Prostate gland (tissue), 2 donors: ENCODE data around the gene ALDOC. TPM values are rescaled to one million over a fixed set of nuclear protein-coding genes. Genes with fewer than 3 reads are reported as not detected.

Experiments used
- DNase-seq: peaks from one replicate; pipeline ENCODE4 v3.0.0-alpha.2; 2019; ENCODE audit warnings: low spot score
- H3K27ac ChIP-seq, 2 donors: fragments of 200-600 bp; sonication (generic); 2 replicates each; pipeline ENCODE4 v1.5.1; 2017 to 2019
- H3K27me3 ChIP-seq: fragments of 200-600 bp; sonication (generic); replicated peaks from 2 replicates; pipeline ENCODE4 v1.5.1; 2019; ENCODE audit not compliant: insufficient read depth
- H3K36me3 ChIP-seq, 2 donors: fragments of 200-600 bp; sonication (generic); 1 replicate in 1 of 2; 2 replicates in 1 of 2; pipeline versions ENCODE4 v1.5.1 to v1.8.1; 2017 to 2019
- H3K4me1 ChIP-seq: fragments of 200-600 bp; sonication (generic); replicated peaks from 2 replicates; pipeline ENCODE4 v1.5.1; 2019
- H3K4me3 ChIP-seq, 2 donors: fragments of 200-600 bp; sonication (generic); 2 replicates each; pipeline ENCODE4 v1.5.1; 2017 to 2019
- H3K9me3 ChIP-seq: fragments of 200-600 bp; sonication (generic); 2 replicates; pipeline ENCODE4 v1.5.1; 2017
- POLR2A ChIP-seq: fragments of 450-650 bp; IDR thresholded peaks from one replicate; pipeline ENCODE4 v1.6.1; 2016; ENCODE audit warnings: antibody characterized with exemption, mild to moderate bottlenecking
- POLR2AphosphoS5 ChIP-seq: sonication (generic); formaldehyde crosslinking; IDR thresholded peaks from one replicate; pipeline ENCODE4 v1.6.1; 2017; ENCODE audit warnings: antibody characterized with exemption
- WGBS: methylation state at CpG from one replicate; pipeline ENCODE4 v1.1.5; 2018; 5-methylcytosine and 5-hydroxymethylcytosine counted together
- intact Hi-C: fragments of 100-400 bp; cut with DNase I; formaldehyde crosslinking; loops from one replicate; pipeline ENCODE4 v1.14.2; 2022
- total RNA-seq, 2 donors: library from RNA; depleted of rRNA; stranded (reverse); fragments of >200 nt; gene quantifications; one replicate each; pipeline ENCODE4 v1.1.0, GENCODE V29; 2016
- TF ChIP-seq, protein P1 (sequence below), 4 experiments: fragments of 200-600 bp in 2 of 4; fragments of 450-650 bp in 2 of 4; sonication (generic) in 2 of 4; IDR thresholded peaks; 1 replicate in 3 of 4; 2 replicates in 1 of 4; pipeline ENCODE4 v1.5.1; 2016 to 2019; ENCODE audit warnings: antibody characterized with exemption in 4 of 4, mild to moderate bottlenecking in 2 of 4, moderate library complexity in 2 of 4

The ALDOC gene
- total RNA-seq, 2 donors from 2014 or later, result 49.5 to 55.0 TPM

DNA sequence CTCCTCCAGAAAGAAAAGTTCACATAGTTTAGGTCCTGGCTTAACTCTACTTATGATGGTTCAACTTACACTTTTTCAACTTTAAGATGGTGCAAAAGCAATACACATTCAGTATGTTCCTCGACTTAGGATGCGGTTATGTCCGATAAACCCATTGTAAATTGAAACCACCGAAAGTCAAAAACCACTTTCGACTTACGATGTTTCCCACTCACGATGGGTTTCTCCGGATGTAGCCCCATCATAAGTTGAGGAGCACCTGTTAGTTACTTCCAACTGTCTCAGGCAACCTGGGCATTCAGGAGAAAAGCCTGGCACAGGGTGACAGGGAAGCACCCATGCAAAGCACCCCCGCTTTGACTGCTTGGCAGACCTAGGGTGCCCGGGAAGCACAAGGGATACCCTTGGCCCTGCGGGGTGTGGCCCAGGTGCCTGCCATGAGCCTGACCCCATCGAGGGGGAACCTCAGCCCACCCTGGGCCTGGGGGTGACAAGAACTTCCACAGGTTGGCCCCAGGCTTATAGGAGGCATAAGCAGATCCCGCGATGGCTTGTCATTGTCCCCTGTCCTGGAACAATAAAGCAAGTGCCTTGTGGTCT, 38.3 kb downstream of the ALDOC start:
- Histone ChIP-seq H3K9me3 (no peaks in the 10 kb centered on the region), H3K4me3 (no peak overlapping the region)
- intact Hi-C loops, result no loop called here

DNA sequence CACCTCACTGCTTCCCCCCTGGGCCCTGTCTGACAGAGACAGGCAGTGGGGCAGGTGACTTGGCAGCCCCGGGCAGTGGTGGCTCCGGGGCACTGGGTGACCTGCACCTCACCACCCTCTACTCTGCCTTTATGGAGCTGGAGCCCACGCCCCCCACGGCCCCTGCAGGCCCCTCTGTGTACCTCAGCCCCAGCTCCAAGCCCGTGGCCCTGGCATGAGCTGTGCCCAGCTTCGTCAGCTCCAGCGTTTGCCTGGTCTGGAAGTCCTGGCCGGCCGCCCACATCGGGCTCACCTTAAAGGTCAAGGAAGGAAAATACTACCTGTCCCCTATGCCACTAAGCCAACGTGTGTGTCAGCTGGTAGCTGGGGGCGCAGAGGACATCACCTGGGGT, 39.5 kb downstream of the ALDOC start:
- Histone ChIP-seq H3K9me3 (no peaks in the 10 kb centered on the region), H3K27me3 (no peaks in the 10 kb centered on the region), H3K4me1 (no peaks in the 10 kb centered on the region), H3K27ac (no peak overlapping the region), H3K4me3 (no peak overlapping the region), H3K36me3 (no peaks in the 10 kb centered on the region)
- 78% methylated on average over 12 of the region's 12 CpGs for WGBS
- intact Hi-C loops, result no loop called here
- no peak for TF ChIP-seq POLR2AphosphoS5
- TF ChIP-seq POLR2A, result no peak
- TF ChIP-seq, protein P1, sequence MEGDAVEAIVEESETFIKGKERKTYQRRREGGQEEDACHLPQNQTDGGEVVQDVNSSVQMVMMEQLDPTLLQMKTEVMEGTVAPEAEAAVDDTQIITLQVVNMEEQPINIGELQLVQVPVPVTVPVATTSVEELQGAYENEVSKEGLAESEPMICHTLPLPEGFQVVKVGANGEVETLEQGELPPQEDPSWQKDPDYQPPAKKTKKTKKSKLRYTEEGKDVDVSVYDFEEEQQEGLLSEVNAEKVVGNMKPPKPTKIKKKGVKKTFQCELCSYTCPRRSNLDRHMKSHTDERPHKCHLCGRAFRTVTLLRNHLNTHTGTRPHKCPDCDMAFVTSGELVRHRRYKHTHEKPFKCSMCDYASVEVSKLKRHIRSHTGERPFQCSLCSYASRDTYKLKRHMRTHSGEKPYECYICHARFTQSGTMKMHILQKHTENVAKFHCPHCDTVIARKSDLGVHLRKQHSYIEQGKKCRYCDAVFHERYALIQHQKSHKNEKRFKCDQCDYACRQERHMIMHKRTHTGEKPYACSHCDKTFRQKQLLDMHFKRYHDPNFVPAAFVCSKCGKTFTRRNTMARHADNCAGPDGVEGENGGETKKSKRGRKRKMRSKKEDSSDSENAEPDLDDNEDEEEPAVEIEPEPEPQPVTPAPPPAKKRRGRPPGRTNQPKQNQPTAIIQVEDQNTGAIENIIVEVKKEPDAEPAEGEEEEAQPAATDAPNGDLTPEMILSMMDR (IDR thresholded peaks at IDR 0.05), result no peak
- no peak for DNase-seq

More for the DNA sequence above, 38.3 kb downstream of the ALDOC start:
- Histone ChIP-seq H3K27me3 (no peaks in the 10 kb centered on the region), H3K27ac (no peak overlapping the region), H3K4me1 (no peaks in the 10 kb centered on the region), H3K36me3 (no peaks in the 10 kb centered on the region)
- 85% methylated on average over 14 of the region's 14 CpGs for WGBS
- no peak for TF ChIP-seq POLR2AphosphoS5
- no peak for TF ChIP-seq POLR2A
- TF ChIP-seq, protein P1 (IDR thresholded peaks at IDR 0.05), result no peak
- DNase-seq, result no peak

DNA sequence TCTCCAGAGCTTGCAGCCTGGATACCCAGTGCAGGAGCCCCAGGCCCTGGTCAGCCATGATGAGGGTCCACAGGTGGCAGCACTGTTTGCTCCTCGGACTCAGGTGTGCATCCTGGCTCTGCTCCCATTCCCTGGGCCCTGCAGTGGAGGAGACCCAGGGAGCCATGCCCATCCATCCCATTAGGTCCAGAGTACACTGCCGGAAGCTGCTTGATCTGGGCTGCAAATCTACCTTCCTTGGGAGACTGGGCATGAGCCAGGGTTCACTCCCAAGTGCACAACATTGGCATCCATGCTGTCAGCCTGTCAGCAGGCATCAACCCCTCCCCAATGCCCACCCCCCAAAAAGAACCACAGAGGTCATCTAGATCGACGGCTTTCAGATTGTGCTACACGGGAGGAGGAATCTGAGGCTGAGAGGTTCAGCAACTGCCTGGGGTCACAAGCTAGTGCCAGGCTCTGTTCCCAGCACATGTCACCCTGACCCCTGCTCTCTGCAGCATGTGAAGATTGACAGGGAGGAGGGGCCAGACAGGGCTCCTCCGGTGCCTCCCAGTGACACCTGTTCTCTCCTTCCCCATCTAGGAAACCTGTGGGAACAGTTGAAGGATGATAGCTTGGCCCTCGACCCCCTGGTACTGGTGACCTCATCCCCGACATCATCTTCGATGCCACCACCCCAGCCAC, 40.0 kb downstream of the ALDOC start:
- H3K4me3 ChIP-seq, result no peak overlapping the region
- no peaks in the 10 kb centered on the region for H3K27me3 ChIP-seq
- DNase-seq, result no peak
- H3K27ac ChIP-seq, result no peak overlapping the region
- intact Hi-C loops, result no loop called here
- WGBS, result 72% methylated on average over 9 of the region's 9 CpGs
- H3K4me1 ChIP-seq, result no peaks in the 10 kb centered on the region
- no peaks in the 10 kb centered on the region for H3K9me3 ChIP-seq
- TF ChIP-seq, protein P1 (IDR thresholded peaks at IDR 0.05), result no peak
- TF ChIP-seq POLR2A, result no peak
- no peak for TF ChIP-seq POLR2AphosphoS5
- no peaks in the 10 kb centered on the region for H3K36me3 ChIP-seq

DNA sequence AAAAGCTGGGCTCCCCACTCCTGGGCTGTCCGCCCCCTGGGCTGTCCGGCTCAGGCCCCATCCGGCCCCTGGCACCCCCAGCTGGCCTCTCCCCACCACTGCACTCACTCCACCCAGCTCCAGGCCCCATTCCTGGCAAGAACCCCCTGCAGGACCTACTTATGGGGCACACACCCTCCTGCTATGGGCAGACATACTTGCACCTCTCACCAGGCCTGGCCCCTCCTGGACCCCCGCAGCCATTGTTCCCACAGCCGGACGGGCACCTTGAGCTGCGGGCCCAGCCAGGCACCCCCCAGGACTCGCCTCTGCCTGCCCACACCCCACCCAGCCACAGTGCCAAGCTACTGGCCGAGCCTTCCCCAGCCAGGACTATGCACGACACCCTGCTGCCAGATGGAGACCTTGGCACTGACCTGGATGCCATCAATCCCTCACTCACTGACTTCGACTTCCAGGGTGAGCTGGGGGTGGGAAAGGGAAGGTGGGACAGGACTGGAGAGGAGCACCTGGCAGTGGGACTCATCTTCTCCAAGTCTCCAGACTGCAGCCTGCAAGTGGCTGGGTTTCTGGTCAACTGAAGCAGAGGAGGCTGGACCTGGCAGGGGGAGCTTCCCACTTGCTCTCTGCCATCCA, 41.8 kb downstream of the ALDOC start:
- H3K9me3 ChIP-seq, result no peaks in the 10 kb centered on the region
- H3K4me3 ChIP-seq, result no peak overlapping the region
- no peak for TF ChIP-seq POLR2A
- TF ChIP-seq, protein P1 (IDR thresholded peaks at IDR 0.05), result no peak
- no peak for TF ChIP-seq POLR2AphosphoS5
- no peaks in the 10 kb centered on the region for H3K27me3 ChIP-seq
- no peak for DNase-seq
- no peaks in the 10 kb centered on the region for H3K36me3 ChIP-seq
- intact Hi-C loops, result no loop called here
- H3K27ac ChIP-seq, result no peak overlapping the region
- 82% methylated on average over 11 of the region's 11 CpGs for WGBS
- no peaks in the 10 kb centered on the region for H3K4me1 ChIP-seq
